KMS-11 (cell line): ENCODE measurements around the gene STK32B.

Source experiments
- H2AFZ ChIP-seq: fragments of 200-600 bp; sonication (generic); 2 replicates; pipeline ENCODE4 v1.6.1; 2016; ENCODE audit warnings: antibody characterized with exemption, mixed run types, low read depth
- H3K27ac ChIP-seq: fragments of 200-600 bp; sonication (generic); 2 replicates; pipeline ENCODE4 v1.6.1; 2016; ENCODE audit warnings: mild to moderate bottlenecking, mixed run types
- H3K27me3 ChIP-seq: fragments of 200-600 bp; sonication (generic); 2 replicates; pipeline ENCODE4 v1.6.1; 2017; ENCODE audit warnings: mild to moderate bottlenecking, low read depth, mixed run types, moderate library complexity; ENCODE audit not compliant: insufficient read depth
- H3K36me3 ChIP-seq: fragments of 200-600 bp; sonication (generic); 2 replicates; pipeline ENCODE4 v1.6.1; 2017; ENCODE audit warnings: mild to moderate bottlenecking, mixed run types; ENCODE audit not compliant: insufficient read depth
- H3K4me1 ChIP-seq: fragments of 200-600 bp; sonication (generic); 2 replicates; pipeline ENCODE4 v1.6.1; 2016; ENCODE audit warnings: mild to moderate bottlenecking, low read depth, mixed run types; ENCODE audit not compliant: poor library complexity, severe bottlenecking
- H3K4me2 ChIP-seq: fragments of 200-600 bp; sonication (generic); 2 replicates; pipeline ENCODE4 v1.7.0; 2016; ENCODE audit warnings: mild to moderate bottlenecking, mixed run types
- H3K4me3 ChIP-seq: fragments of 200-600 bp; sonication (generic); IDR thresholded peaks from 2 replicates; pipeline ENCODE4 v1.6.1; 2017; ENCODE audit warnings: low read depth, low read length, mixed read lengths; ENCODE audit not compliant: insufficient read depth
- H3K79me2 ChIP-seq: fragments of 200-600 bp; sonication (generic); 2 replicates; pipeline ENCODE4 v1.6.1; 2016; ENCODE audit warnings: low read depth, mixed run types; ENCODE audit not compliant: insufficient read depth
- H3K9ac ChIP-seq: fragments of 200-600 bp; sonication (generic); 2 replicates; pipeline ENCODE4 v1.6.1; 2016; ENCODE audit warnings: mild to moderate bottlenecking, mixed run types
- H4K20me1 ChIP-seq: fragments of 200-600 bp; sonication (generic); 2 replicates; pipeline ENCODE4 v1.6.1; 2016; ENCODE audit warnings: mild to moderate bottlenecking, mixed run types; ENCODE audit not compliant: insufficient read depth
- TF ChIP-seq, protein P1 (sequence below): fragments of 200-600 bp; sonication (generic); conservative IDR thresholded peaks from 2 replicates; pipeline ENCODE4 v1.6.1; 2017; ENCODE audit warnings: low read depth, mild to moderate bottlenecking, antibody characterized with exemption, low read length, moderate library complexity, mixed read lengths

Gene STK32B

DNA sequence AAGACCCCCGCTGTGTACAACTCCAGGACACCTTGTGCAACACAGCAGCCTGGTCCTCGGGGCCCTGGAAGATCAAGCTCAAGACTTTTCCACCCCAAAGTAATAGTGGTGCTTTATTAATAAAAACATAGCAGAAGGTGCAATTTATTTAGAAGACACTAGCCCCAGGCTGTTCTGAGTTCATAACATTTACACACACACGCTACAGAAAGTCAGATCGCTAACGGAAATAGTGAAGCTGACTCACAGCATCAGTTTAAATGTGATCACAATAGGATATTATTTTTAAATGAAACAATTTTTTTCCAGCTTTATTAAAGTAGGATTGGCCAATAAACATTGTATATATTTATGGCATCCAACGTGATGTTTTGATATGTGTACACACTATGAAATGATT is 141.0 kb downstream of the STK32B start:
- Histone ChIP-seq H3K9ac (no peak overlapping the region), H3K4me2 (no peak overlapping the region), H3K36me3 (no peaks in the 10 kb centered on the region), H3K27ac (no peak overlapping the region), H3K4me3 (no peak overlapping the region), H3K79me2 (no peaks in the 10 kb centered on the region), H4K20me1 (no peaks in the 10 kb centered on the region), H2AFZ (no peak overlapping the region), H3K4me1 (no peaks in the 10 kb centered on the region), H3K27me3 (no peaks in the 10 kb centered on the region)
- TF ChIP-seq, protein P1, sequence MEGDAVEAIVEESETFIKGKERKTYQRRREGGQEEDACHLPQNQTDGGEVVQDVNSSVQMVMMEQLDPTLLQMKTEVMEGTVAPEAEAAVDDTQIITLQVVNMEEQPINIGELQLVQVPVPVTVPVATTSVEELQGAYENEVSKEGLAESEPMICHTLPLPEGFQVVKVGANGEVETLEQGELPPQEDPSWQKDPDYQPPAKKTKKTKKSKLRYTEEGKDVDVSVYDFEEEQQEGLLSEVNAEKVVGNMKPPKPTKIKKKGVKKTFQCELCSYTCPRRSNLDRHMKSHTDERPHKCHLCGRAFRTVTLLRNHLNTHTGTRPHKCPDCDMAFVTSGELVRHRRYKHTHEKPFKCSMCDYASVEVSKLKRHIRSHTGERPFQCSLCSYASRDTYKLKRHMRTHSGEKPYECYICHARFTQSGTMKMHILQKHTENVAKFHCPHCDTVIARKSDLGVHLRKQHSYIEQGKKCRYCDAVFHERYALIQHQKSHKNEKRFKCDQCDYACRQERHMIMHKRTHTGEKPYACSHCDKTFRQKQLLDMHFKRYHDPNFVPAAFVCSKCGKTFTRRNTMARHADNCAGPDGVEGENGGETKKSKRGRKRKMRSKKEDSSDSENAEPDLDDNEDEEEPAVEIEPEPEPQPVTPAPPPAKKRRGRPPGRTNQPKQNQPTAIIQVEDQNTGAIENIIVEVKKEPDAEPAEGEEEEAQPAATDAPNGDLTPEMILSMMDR, result no peak

DNA sequence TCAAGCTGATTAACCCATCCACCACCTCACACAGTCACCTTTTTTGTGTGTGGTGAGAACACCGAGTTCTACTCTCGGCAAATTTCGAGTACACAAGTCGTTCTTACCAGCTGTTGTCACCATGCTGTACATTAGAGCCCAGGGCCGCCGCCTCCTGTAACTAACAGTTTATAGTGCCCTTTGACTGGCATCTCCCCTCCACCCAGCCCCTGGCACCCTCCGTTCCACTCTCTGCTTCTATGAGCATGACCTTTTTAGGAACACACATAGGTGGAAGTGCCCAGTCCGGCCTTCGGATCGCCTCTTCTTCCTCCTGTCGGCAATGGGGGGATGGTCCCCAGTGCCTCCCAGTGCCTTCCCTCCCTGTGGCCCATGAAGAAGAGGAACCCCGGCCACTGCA is 141.4 kb downstream of the STK32B start:
- no peak overlapping the region for H3K4me2 ChIP-seq
- H3K27me3 ChIP-seq, result no peaks in the 10 kb centered on the region
- TF ChIP-seq, protein P1, result no peak
- H3K4me1 ChIP-seq, result no peaks in the 10 kb centered on the region
- H3K27ac ChIP-seq, result no peak overlapping the region
- no peaks in the 10 kb centered on the region for H3K79me2 ChIP-seq
- H4K20me1 ChIP-seq, result no peaks in the 10 kb centered on the region
- no peak overlapping the region for H3K9ac ChIP-seq
- H3K36me3 ChIP-seq, result no peaks in the 10 kb centered on the region
- H3K4me3 ChIP-seq, result no peak overlapping the region
- no peak overlapping the region for H2AFZ ChIP-seq

DNA sequence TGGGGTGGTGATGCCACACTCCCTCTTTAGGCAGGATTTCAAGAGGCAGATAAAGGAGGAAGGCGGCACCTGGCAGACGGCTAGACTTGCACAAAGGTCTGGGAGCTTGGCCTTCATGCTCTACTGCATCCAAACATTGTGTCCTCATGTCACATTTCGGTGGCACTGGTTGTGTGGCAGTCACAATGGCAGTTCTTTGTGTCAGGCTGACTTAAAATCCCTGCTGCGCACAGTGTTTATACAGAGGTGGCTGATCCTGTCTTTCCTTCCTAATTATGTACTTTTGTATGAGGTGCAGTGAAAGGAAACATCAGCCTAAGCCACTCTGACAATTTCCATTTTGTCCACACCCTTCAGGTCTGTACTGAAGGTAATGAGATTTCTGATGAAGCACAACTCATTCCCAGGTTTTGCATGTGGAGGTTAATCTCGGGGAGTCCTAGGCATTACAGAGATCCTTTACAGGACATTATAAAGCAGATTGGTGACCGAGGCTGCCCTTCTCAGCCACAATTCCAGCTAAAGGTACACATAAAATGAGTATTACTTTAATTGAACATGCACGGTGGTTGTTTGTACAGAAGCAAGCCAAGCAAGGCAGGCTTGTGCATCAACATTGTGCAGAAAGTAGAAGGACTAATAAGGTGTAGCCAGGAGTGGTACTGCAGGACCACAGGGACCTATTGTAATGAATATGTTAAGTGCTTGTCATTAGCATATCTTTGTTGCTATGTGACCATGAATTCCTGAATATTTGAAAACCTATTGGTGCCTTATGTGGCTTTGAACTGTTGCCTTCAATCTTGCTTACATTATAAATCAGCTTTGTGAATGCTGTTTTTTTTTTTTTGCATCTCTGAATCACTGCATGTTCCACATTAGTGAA is 147.6 kb downstream of the STK32B start:
- TF ChIP-seq, protein P1, result no peak
- H3K4me2 ChIP-seq, result no peak overlapping the region
- H3K36me3 ChIP-seq, result no peaks in the 10 kb centered on the region
- no peak overlapping the region for H3K9ac ChIP-seq
- no peak overlapping the region for H2AFZ ChIP-seq
- no peak overlapping the region for H3K4me3 ChIP-seq
- no peaks in the 10 kb centered on the region for H3K4me1 ChIP-seq
- H3K27ac ChIP-seq, result no peak overlapping the region
- H3K27me3 ChIP-seq, result no peaks in the 10 kb centered on the region
- H4K20me1 ChIP-seq, result no peaks in the 10 kb centered on the region
- no peaks in the 10 kb centered on the region for H3K79me2 ChIP-seq

DNA sequence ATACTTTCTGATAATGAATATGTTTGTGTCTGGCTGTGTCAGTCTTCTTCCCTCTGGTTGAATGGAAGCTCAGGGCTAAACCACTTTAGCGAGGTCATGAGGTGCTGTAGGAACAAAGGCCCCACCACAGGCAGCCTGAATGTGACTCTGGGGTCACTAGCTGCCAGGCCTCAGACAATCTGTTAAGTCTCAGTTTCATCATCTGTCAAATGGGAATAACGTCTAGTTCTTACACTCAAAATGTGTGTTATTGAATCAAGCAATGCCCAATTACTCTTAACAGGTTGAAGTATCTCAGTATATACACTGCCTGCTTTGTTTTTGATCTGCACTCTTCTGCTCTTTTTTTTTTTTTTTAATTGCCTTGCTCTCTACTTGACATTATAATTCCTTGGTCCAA is 148.6 kb downstream of the STK32B start:
- Histone ChIP-seq H3K27me3 (no peaks in the 10 kb centered on the region), H3K27ac (no peak overlapping the region), H3K4me3 (no peak overlapping the region), H4K20me1 (no peaks in the 10 kb centered on the region), H3K4me2 (no peak overlapping the region), H2AFZ (no peak overlapping the region), H3K36me3 (no peaks in the 10 kb centered on the region), H3K4me1 (no peaks in the 10 kb centered on the region), H3K79me2 (no peaks in the 10 kb centered on the region), H3K9ac (no peak overlapping the region)
- TF ChIP-seq, protein P1, result no peak
